Vagina (tissue), 2 donors: ENCODE measurements around the gene NOTCH3.

ENCODE experiments used
- CTCF ChIP-seq, 3 experiments: fragments of 450-650 bp in 2 of 3; fragments of 200-600 bp in 1 of 3; sonication (generic) in 1 of 3; IDR thresholded peaks; one replicate each; pipeline ENCODE4 v1.5.1; 2017 to 2019; ENCODE audit warnings: antibody characterized with exemption in 3 of 3, mild to moderate bottlenecking in 2 of 3, moderate library complexity in 2 of 3
- POLR2AphosphoS5 ChIP-seq, 2 donors: sonication (generic); formaldehyde crosslinking; IDR thresholded peaks; one replicate each; pipeline ENCODE4 v1.9.0; 2017; ENCODE audit warnings: antibody characterized with exemption in 2 of 2, mild to moderate bottlenecking in 2 of 2, low read depth in 1 of 2; ENCODE audit not compliant: insufficient read depth in 1 of 2

- TF ChIP-seq POLR2AphosphoS5 (IDR thresholded peaks at IDR 0.05; ENCODE audit: insufficient read depth in 1 of 2, low read depth in 1 of 2): peak in 1 of 2 donors; percentile 40
- no peak for TF ChIP-seq CTCF (IDR thresholded peaks at IDR 0.05)
These were observed 70.8 kb downstream of the NOTCH3 start for GRCh38 chr19:15129856-15130585.
